Kidney glomerular epithelial cell (primary cell): Measurements from ENCODE around the gene BMPR1A.
A peak's percentile ranks its signal among the peaks of the same experiment; 100 is the strongest.
"Not testable (repeated sequence)": the region's sequence is repeated elsewhere in the genome, so short reads cannot be mapped to it uniquely, and the experiment has no call there.

Source experiments
- DNase-seq: peaks from one replicate; lab custom pipeline; 2025; lab: John Stamatoyannopoulos, UW

The BMPR1A gene

GRCh38 chr10:86969421-86970041, 213.1 kb downstream of the BMPR1A start:
- DNase-seq, result no peak

GRCh38 chr10:86970162-86970981, 214.0 kb downstream of the BMPR1A start:
- DNase-seq, result no peak

- DNase-seq, result no peak
These were observed 214.5 kb downstream of the BMPR1A start for GRCh38 chr10:86970982-86971231.

GRCh38 chr10:86971232-86971991, 215.0 kb downstream of the BMPR1A start:
- DNase-seq, result peak; percentile 64

- DNase-seq, result no peak
These were observed 216.4 kb downstream of the BMPR1A start for GRCh38 chr10:86972613-86973380.

GRCh38 chr10:86974484-86974883, 218.1 kb downstream of the BMPR1A start:
- DNase-seq, result no peak

- DNase-seq, result no peak
These were observed 220.1 kb downstream of the BMPR1A start for GRCh38 chr10:86976362-86977056.

GRCh38 chr10:86978457-86978856, 222.0 kb downstream of the BMPR1A start:
- not testable (repeated sequence) for DNase-seq

- DNase-seq, result no peak
These were observed 222.9 kb downstream of the BMPR1A start for GRCh38 chr10:86979296-86979818.

GRCh38 chr10:86979977-86980448, 223.6 kb downstream of the BMPR1A start:
- no peak for DNase-seq

GRCh38 chr10:86981020-86981419, 224.6 kb downstream of the BMPR1A start:
- not testable (repeated sequence) for DNase-seq

GRCh38 chr10:86981716-86982115, 225.3 kb downstream of the BMPR1A start:
- DNase-seq, result no peak
